D721Med (cell line): ENCODE measurements around the gene SYT9.

Source experiments
- DNase-seq: peaks from one replicate; pipeline ENCODE4 v3.0.0; 2011; ENCODE audit warnings: low spot score; ENCODE audit not compliant: insufficient read length
- FAIRE-seq: peaks from 2 replicates; lab custom pipeline; 2011; peaks lifted over from hg19 to GRCh38; lab: Jason Lieb, UNC
- TF ChIP-seq, protein P1 (sequence below): IDR thresholded peaks from 2 replicates; pipeline ENCODE4 v1.5.1; 2012; ENCODE audit warnings: mild to moderate bottlenecking, control low read depth; ENCODE audit not compliant: insufficient read depth; ENCODE audit errors: missing control alignments

The SYT9 gene

DNA sequence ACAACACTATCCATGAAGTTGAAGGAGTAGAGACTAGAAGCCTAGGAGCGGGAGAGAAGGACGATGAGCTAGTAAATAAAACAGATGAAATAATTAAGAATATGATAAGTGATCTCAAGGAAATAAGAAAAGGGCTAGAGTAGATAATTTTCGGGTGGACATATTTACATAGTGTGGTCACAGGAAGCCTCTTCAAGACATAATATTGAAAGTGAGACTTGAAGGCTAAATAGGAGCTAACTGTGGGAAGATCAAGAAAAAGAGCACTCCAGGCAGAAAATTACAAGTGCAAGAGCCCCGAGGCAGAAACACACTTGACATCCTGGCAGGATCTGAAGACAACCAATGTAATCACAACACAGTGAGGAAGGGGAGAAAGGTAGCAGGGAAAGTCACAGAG, 250.2 kb downstream of the SYT9 start:
- no peak for DNase-seq
- TF ChIP-seq, protein P1, sequence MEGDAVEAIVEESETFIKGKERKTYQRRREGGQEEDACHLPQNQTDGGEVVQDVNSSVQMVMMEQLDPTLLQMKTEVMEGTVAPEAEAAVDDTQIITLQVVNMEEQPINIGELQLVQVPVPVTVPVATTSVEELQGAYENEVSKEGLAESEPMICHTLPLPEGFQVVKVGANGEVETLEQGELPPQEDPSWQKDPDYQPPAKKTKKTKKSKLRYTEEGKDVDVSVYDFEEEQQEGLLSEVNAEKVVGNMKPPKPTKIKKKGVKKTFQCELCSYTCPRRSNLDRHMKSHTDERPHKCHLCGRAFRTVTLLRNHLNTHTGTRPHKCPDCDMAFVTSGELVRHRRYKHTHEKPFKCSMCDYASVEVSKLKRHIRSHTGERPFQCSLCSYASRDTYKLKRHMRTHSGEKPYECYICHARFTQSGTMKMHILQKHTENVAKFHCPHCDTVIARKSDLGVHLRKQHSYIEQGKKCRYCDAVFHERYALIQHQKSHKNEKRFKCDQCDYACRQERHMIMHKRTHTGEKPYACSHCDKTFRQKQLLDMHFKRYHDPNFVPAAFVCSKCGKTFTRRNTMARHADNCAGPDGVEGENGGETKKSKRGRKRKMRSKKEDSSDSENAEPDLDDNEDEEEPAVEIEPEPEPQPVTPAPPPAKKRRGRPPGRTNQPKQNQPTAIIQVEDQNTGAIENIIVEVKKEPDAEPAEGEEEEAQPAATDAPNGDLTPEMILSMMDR: no peak
- FAIRE-seq: no peak

DNA sequence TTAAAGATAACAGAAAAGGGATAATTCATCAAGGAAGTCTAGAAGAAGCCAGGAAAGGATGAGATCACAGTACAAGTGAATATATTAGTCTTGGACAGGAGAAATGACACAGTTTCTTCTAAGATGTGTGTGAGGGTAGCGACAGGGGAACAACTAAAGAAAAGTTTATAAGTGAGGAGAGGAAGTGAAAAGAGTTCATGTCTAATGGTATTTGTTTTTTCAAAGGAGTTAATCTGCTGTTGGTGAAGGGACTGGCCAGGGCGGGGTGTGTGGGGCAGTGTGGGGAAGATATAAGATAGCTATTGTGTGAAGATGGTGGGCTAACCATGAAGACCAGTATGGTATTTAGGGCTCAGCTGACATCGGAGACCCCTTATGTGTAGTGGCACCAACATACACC, 254.5 kb downstream of the SYT9 start:
- FAIRE-seq: no peak
- TF ChIP-seq, protein P1: no peak

DNA sequence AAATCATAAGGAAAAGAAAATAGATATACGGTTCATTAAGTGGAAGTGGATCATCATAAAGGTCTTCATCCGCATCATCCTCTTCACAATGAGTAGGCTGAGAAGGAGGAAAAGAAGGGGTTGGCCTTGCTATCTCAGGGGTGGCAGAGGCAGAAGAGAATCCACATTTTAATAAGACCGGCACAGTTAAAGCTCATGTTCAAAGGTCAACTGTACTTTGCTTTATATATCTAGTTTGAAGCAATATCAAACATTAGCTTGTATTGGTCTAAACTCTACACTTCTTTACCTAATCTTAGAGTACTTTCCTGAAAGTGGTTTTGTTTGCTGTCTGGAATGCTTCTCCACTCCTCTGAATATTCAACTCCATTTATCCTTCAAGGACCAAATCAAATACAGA, 256.4 kb downstream of the SYT9 start:
- DNase-seq (no peak), FAIRE-seq (no peak)
- TF ChIP-seq, protein P1: no peak

More for the DNA sequence above, 254.5 kb downstream of the SYT9 start:
- no peak for DNase-seq

DNA sequence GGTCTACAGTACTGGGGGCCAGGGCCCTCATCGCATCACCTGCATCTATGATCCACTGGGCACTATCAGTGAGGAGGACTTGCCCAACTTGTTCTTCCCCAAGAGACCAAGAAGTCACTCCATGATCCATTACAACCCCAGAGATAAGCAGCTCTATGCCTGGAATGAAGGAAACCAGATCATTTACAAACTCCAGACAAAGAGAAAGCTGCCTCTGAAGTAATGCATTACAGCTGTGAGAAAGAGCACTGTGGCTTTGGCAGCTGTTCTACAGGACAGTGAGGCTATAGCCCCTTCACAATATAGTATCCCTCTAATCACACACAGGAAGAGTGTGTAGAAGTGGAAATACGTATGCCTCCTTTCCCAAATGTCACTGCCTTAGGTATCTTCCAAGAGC, 258.3 kb downstream of the SYT9 start:
- FAIRE-seq (no peak), DNase-seq (no peak)
- TF ChIP-seq, protein P1: no peak

DNA sequence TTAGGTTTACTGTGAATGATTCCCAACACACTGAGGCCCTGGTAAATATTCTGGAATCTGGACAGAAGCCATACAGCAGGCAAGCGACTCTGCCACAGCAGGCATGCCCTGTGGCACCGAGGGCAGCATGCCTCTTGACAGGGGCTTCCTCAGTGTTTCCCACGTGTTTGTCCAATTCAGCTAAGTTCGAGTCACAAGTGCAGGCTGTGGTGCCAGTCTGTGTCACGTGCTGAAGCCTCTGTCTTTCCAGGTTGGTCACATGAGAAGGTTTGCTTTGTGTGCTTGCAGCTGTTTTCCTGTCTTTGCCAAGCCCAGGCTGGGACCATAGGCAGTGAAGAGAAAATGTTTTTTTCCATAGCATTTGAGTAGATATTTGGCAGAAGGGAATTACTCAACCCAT, 259.7 kb downstream of the SYT9 start:
- FAIRE-seq: no peak
- no peak for DNase-seq
- TF ChIP-seq, protein P1: no peak

DNA sequence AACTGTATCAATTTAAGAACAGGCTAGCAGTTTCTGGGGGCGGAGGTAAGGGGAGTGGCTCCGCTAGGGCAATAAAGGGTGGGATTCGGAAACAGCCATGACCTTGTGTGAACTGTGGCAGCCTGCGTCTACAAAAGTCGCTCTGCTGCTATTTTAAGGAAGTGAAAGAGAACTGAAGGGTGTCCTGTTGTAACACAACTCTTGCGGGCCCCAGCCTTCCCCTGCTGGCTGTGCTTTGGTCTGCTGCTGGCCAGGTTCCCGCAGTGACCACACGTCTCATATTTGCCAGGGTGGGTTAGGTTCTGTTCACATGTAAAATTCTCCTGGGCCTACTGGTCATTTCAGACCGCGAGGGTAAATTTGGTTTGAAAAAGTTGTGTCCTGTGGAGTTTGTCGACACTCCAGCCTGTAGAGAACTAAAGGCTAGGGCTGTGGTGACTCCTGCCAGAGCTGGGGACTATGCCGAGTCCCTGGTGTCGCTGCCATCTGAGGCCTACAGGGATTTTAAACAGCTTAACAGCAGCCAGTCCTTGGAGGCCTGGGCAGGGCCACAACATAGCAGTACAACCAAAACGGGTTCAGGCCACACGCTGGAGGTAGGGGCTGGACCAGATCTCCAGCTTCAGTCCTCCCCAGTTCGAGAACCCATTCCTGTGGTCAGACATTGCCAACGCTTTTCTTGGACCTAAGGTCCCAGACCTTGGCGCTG, 261.0 kb downstream of the SYT9 start:
- DNase-seq (no peak), FAIRE-seq (no peak)
- TF ChIP-seq, protein P1: no peak
